GM21360 (cell line): Measurements from ENCODE around the gene KAZN.

ENCODE experiments used
- ATAC-seq: cut with Tn5 transposase; IDR thresholded peaks from one replicate; pipeline ENCODE4 v1.9.1; 2021; ENCODE audit warnings: mild to moderate bottlenecking, moderate library complexity; ENCODE audit not compliant: unreplicated experiment

Gene KAZN

DNA sequence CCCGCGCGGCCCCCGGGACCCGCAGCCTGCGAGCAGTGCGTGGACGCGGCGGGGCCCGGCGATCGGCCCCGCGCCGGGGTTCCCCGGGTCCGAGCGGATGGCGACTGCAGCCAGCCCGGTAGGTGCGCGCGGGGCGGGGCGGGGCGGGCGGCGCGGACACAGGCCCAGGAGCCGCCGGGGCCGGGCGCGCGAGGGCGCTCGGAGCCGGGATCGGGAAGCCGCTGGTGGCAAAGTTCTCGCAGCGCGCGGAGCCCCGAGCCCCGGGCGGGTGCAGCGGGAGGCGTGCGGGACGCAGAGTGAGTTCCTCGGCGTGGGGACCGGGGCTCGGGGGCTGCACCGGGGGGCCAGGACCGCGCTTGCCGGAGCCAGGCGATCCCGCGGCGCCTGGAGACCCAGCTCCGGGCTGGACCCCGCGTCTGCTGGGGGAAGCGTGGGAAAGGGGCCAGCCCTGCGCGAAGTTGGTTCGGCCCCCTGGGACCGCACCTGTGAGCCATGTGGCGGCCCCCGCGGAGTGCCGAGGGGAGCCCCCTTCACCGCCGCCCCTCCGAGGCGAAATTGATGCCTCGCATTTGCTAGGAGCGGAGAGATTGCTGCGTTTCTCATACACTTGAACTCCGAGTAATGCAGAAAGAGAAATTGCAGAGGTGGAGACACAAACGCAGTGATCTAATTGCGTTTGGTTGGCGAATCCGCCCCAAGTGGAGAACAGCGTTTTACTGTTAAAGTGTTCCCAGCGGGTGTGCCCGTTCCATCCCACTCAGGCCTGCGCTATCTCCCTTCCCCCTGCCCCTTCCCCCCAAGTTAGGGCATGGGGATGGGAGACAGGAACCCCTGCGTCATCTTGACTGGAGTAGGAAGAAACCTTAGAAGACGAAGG, 326.2 kb downstream of the KAZN start:
- ATAC-seq: no peak

DNA sequence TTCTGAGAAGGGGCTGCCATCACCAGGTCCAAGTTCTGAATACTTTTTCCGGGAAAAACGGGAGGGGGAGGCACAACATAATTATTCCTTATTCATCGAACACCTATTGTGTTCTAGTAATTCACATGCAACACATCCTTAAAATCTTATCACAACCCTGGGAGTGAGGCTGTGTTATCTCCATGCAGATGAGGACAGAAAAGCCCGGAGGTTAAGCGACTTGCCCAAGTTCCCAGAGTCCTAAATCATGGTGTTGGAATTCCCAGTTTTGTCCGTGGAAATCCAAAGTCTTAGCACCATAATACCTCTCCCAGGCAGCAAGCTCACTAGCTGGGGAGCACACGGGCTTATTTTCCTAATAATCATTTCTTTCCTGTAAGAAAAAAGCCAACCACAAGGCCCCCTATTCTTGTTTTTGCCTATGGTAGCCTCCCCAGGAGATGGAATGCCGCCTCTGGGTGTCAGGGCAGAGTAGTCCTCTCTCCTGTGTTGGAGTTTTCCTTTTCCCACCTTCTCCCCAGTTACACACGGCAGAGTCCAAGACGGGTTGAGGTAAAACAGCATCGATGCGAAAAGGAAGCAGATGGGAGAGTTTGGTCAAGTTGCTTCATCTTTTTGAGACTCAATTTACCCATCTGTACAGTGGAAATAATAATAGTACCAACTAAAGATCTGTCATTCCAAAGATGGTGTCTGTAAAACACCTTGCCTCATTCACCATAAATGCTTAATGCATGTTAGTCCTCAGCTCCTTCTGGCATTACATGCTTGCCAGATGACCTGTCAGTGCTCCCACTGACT, 327.1 kb downstream of the KAZN start:
- no peak for ATAC-seq

DNA sequence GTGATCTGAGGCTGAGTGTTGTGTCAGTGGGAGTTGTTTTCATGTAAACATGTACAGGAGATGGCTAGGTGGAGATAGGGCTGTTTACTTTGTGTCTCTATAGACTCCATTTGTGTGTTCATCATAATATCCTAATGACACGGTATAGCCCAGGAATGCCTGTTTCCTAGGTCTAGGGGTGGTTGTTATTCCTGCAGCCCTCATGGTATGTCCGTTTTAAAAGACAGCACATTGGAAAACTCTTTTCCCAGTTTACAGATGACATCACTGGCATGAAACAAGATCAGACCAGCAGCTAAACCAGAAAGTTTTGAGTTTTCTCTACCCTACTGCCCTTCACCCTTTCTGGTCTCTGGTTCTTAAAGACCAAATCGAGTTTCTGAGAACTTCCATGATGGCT, 327.7 kb downstream of the KAZN start:
- ATAC-seq: no peak

DNA sequence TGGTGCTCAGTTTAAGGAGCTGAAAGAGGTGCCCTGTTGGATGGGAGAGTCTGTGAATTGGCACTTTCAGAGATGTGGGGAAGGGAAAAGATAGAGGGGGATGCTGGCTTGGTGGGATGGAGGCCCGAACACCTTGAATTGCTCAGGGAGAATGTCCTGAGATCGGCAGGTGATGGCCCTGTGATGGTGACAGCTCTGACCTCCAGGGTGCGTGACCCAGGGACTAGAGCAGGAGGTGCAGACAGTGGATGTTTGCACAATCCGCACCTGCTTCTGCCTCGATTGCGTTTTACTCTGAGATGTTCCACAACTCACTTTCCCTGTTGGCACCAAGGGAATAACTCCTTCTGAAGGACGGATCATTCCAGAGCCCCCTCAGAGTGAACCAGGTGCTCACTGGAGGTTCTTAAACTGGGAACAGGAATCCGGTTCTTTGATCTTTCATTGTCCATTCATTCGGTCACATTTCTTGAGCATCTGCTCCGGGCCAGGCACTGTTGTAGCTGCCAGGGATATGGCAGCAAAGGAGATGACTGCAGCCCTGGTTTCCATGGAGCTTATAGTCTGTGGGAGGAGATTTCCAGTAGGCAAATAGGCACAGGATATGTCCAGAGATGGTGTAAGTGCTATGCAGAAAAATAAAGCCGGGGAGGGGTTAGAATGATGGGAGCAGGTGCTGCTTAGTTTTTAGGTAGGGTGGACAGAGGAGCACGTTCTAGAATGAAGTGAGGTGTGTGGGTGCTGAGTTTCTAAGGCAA, 328.5 kb downstream of the KAZN start:
- no peak for ATAC-seq

DNA sequence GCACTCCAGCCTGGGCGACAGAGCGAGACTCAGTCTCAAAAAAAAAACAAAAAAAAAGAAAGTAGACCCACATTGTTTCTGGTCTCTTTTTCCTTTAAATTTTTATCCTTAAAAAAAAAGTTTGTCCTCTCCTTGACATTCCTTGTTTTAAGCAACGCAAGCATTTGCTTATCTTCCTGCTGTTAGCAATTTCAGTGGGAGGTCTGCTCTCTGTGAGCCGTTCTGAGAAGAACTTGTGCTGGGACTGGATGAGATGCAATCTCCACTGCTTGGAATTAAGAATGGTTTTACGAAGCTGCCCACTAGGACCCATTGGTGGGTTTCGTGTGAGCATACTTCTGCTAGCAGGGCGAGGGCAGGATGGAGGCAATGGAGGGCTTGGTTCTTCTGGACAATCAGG, 329.9 kb downstream of the KAZN start:
- ATAC-seq: no peak

DNA sequence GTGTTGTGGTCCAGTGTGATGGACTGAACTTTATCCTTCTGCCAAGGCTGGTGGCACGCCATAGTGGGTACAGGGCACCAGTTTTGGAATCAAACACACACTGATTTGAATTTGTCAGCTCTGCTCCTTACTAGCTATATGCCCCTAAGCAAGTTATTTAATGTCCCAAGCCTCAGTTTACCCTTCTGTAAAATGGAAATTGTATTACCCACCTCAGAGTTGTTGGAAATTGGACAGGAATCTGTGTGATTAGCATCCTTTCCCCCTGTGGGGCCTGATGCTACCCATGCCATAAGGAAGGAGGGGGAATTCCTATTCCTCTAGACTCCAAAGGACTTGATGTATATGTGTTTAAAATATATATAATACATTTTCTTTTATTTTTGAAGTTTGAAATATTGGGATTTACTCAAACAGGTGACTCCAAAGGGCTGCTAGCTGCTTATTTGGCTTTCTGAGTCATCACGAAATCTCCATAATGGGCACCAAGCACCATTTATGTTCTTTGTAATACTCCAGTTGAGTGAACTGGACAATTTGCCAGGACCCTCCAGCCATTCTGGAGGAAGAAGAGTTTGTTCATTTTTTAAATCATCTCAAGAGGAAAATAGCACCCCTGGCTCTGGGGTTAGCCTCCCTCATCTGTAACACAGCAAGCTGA, 330.5 kb downstream of the KAZN start:
- ATAC-seq: no peak

DNA sequence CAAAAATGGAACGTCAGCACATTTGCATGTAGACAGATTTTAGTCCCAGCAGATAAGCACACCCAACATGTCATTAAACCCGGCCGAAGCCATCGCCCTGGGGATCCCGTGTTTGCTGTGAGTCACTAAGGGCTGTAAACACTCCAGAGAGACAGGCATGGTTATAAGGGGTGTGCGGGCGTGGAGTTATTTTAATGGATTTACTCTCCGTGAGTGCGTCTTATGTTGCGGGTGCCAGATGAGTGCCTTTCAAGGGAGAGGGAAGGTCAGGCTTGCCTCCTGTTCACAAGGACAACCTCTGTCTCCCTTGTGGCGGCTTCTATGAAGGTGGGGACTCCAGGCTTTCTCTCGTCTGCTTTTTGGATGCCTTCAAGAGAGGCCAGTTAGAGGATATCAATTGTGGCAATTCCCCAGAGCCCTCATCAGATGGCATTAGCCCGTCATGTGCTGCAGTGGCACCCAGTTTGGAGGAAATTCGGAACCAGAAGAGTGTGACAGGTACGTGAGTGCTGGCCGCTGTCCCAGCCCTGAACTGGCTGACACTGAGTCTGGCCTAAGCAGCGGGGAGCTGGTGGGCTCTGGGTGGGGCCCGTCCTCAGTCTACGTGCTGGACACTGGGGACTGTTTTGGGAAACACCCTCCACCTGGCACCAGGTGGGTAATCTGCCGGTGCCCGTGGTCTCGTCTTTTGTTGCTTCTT, 331.2 kb downstream of the KAZN start:
- no peak for ATAC-seq

DNA sequence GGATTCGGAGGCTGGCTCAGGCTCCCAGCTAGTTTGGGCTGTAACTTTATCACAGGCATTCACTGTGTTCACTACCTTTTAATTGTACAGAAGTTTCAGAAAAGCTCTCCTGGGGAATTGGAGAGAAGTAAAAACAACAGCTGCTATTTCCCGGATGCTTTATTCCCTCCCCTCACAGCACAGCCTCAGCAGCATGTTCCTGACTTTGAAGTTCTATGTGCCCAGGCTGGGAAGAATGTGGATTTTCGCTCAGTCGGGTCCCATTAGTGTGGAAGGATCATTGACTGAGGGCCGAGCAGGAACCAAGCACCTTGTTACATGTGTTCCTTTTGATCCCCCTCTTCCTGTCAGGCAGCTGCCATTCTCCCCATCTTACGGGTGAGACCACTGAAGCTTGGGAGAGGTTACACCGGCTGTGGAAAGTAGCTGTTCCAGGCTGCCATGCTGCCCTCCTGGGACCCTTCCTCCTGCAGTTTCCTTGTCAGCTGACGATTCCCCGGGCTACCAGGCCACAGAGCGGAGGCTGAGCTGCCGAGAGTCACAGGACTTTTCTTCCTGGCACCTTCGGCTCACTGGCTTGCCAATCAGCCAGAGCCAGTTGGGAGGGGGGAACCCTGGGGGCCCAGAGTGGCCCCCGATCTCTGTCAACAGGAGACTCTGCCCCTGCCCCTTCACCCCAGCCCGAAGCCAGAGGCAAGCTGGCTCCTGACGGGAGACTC, 331.9 kb downstream of the KAZN start:
- no peak for ATAC-seq

DNA sequence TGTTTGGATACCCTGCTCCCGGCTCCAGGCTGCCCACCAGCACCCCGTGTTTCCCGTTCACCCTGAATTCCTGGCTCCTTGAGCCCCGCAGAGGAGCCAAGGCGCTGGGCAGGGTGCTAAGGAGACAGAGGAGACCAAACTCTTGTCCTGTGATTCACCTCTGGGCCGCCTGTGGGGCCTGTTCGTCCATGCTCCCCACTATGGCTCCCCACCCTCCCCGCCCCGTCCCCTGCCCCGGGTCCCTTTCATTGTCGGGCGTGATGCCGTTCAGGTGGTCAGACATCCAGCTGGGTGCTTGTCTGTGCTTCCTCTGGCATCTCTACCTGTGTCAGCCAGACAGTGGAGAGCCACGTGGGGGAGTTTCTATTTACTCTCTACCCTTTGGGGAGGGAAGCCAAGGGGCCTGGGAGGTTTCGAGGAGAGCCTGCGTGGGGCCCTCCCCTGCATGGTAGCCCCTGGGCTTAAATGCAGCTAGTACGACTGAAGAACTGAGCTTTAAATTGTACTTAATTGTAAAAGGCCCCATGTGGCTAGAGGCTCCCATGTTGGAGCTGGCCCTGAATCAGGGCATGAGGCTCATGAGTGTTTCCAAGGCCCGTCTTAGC, 333.7 kb downstream of the KAZN start:
- ATAC-seq: no peak

DNA sequence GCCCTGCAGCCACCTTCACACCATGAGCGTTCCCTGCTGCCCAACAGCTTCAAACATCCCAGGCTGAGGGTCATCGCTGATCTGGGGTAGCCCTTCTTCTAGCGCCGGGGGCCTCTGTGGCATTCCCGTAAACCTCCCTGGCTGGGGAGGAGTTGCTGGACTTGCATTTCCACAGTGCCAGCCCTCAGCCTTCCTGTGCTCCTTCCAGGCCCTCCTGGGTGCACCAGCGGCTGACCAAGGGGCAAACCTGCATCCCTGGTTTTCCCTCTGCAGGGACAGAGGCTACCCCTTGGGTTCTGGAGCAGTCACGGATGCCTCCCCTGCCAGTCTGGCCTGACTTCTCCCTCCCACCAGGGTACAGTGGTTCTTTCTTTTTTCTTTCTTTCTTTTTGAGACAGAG, 336.4 kb downstream of the KAZN start:
- no peak for ATAC-seq

DNA sequence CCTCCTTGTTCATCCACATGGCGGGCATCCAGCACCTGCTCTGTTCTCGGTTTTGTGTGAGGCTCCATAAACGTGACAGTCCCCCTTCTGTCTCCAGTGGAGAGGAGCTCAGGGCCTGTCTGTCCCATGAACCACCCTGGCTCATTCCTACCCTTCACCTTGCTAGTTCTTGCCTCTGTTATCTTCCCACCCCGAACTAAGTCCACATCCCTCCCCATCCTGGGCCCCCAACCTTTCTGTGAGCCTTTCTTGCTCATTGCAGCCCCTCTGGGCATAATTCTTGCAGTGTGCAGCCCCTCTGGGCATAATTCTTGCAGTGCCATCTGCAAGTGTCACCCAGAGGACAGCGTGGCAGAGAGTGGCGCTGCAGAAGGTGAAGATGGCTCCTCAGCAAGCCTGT, 338.3 kb downstream of the KAZN start:
- no peak for ATAC-seq

DNA sequence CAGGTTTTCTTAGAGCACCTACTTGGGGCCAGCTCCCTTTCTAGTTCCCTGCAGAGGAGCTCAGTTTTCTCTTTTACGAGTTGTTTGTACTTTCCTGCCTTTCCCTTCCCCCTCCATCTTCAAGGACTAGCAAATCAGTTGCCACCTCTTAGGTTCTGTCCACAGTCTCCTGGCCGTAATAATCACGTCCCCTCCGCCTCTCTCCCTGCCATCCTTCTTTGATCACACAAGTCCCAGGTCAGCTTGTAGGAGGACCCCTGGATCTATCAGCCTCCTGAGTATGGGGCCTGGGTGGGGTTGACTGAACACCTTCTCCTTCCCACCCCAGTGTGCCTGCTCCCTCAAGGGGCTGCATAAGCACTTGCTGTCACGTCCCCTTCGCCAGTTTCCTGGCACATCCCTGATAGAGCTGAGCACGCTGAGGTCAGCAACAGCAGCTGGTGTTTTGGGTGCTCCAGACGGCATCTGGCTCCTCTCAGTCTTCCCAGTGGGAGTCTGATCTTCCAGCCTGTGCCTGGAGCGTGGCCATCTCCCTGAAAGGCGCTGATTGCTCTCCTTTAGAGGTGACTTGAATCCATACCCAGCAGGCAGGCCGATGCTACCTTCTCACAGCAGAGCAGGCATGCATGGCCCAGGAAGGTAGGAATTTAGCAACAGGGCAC, 338.9 kb downstream of the KAZN start:
- no peak for ATAC-seq

DNA sequence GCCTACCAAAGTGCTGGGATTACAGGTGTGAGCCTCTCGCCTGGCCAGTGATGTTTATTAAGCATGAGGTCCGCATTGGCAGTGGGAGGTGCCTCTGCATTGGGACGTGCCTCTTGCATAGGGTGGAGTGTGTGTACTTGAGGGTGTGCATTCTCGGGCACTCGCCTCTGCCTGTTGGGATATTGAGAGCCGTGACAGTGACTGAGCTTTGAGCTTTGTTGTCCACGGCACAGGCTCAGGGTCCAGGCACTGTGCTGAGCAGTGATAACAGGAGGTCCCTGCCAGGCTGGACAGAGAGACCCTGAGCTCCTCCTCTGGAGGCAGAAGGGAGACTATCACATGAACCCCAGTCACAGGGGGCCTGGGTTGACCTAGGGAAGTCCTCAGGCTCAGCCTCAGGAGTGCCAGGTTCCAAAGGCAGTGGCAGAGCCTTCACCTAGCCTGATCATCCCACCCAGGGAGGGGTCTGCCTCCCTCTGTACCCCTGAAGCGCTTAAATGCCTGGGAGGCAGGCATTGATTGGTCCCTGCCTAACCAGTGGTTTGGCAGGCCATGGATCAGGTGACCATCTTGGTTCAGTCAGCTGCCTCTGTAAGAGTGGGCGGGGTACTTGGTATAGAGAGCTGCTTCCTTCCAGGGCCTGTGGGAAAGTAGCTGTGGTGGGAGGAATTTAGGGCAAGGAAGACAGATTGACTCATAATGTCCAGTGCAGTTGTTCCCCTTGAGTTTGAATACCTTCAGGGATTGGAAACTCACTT, 341.2 kb downstream of the KAZN start:
- ATAC-seq: no peak

DNA sequence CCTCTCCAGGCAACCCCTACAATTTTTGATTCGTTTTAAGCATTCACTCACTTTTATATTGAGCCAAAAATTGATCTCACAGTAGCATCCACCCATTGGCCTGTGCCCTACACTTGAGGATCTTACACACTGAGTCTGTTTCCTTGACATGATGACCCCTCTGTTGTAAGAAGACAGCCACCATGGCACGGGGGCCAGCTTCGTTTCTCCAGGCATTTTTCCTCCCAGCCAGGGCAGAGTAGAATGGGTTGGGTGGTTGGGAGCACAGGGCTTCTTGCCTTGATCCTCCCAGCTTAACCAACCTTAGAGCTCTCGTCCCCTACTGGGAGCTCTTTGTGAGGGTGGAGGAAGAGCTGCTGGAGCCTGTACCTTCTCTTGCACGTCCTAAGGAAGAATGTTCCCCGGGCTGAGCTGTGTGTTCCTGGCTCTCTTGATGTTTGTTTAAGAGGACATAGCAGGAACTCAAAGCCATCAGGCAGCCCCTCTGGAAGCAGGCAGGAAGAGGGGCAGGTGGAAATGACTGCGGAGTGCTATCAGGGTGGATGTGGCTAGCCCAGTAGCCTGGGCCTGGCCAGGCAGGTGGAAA, 341.9 kb downstream of the KAZN start:
- no peak for ATAC-seq

DNA sequence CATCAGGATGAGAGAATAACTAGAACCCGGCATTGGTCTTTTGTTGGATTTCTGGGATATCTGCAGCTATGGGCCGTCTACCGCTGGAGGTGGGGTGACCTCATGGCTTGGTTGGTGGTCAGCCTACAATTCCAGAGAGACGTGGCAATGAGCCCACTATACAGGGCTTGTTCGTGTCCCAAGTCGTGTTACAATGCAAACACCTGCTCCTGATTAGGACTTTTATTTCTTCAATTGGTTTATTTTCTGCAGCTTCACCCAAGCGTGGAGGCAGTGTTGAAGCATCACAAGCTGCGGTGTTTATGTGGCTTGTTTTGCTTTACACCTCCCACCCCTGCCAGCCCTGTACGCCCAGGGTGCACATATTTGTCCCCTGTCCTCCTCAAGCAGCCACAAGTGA, 343.4 kb downstream of the KAZN start:
- no peak for ATAC-seq

DNA sequence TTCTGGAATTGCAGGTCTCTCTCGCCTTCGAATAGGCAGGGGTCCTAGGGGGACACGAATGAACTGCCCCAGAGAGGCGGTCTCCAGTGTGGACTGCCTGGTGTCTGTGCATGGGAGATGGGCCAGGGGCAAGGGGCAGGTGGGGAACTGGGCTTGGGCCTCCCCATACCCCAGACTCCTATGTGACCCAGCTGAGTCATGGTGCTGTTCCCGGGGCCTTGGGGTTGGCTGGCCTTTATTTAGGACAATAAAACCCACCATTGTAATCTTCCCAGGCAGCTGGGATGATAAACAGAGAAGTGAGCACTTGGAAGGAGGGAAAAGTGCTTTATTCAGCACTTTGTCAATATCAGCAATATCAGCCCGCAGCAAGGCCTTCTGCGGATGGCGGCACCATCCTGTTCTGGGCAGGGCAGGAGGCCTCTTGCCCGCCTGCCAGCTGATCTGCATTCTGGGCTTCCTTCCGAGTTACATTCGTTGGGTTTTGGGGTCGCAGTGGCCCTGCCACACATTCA, 346.0 kb downstream of the KAZN start:
- no peak for ATAC-seq
